Osteocyte (in vitro differentiated cells): ENCODE measurements around the gene CBY1. TPM values are rescaled to one million over a fixed set of nuclear protein-coding genes. Genes with fewer than 3 reads are reported as not detected.

Source experiments
- DNase-seq: peaks from one replicate; pipeline ENCODE4 v3.0.0; 2021; ENCODE audit warnings: mixed read lengths; ENCODE audit not compliant: unreplicated experiment; ENCODE audit errors: extremely low spot score
- H3K27ac Mint-ChIP-seq: one replicate; pipeline ENCODE4 v1.8.0; 2021; ENCODE audit warnings: mild to moderate bottlenecking, mixed read lengths; ENCODE audit not compliant: unreplicated experiment
- H3K27me3 Mint-ChIP-seq: one replicate; pipeline ENCODE4 v1.8.0; 2021; ENCODE audit warnings: mixed read lengths; ENCODE audit not compliant: unreplicated experiment
- H3K36me3 Mint-ChIP-seq: one replicate; pipeline ENCODE4 v1.8.0; 2021; ENCODE audit warnings: mixed read lengths; ENCODE audit not compliant: unreplicated experiment
- H3K4me1 Mint-ChIP-seq: one replicate; pipeline ENCODE4 v1.8.0; 2021; ENCODE audit warnings: mixed read lengths; ENCODE audit not compliant: unreplicated experiment
- H3K4me3 Mint-ChIP-seq: one replicate; pipeline ENCODE4 v1.8.0; 2021; ENCODE audit warnings: mild to moderate bottlenecking, moderate library complexity, mixed read lengths; ENCODE audit not compliant: unreplicated experiment
- H3K9me3 Mint-ChIP-seq: one replicate; pipeline ENCODE4 v1.8.0; 2021; ENCODE audit warnings: mixed read lengths; ENCODE audit not compliant: unreplicated experiment
- total RNA-seq: library from RNA; stranded (reverse); gene quantifications from 2 replicates; pipeline ENCODE4 v1.2.1, GENCODE V29; 2021
- TF ChIP-seq, protein P1 (sequence below): fragments of 200-600 bp; sonication (generic); IDR thresholded peaks from 2 replicates; pipeline ENCODE4 v1.5.0; 2021; ENCODE audit warnings: antibody characterized with exemption, mild to moderate bottlenecking, moderate library complexity

Gene CBY1
- total RNA-seq, 1 donor from 2014 or later: 38.3 TPM

GRCh38 chr22:38706101-38706900 lies 49.9 kb downstream of the CBY1 start:
- peak overlapping the region; percentile 91 for H3K4me3 Mint-ChIP-seq
- peaks cover 2% of the 10 kb centered on the region for H3K36me3 Mint-ChIP-seq
- H3K27me3 Mint-ChIP-seq: no peaks in the 10 kb centered on the region
- TF ChIP-seq, protein P1, sequence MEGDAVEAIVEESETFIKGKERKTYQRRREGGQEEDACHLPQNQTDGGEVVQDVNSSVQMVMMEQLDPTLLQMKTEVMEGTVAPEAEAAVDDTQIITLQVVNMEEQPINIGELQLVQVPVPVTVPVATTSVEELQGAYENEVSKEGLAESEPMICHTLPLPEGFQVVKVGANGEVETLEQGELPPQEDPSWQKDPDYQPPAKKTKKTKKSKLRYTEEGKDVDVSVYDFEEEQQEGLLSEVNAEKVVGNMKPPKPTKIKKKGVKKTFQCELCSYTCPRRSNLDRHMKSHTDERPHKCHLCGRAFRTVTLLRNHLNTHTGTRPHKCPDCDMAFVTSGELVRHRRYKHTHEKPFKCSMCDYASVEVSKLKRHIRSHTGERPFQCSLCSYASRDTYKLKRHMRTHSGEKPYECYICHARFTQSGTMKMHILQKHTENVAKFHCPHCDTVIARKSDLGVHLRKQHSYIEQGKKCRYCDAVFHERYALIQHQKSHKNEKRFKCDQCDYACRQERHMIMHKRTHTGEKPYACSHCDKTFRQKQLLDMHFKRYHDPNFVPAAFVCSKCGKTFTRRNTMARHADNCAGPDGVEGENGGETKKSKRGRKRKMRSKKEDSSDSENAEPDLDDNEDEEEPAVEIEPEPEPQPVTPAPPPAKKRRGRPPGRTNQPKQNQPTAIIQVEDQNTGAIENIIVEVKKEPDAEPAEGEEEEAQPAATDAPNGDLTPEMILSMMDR: no peak
- H3K4me1 Mint-ChIP-seq: peaks cover 46% of the 10 kb centered on the region
- H3K9me3 Mint-ChIP-seq: no peaks in the 10 kb centered on the region
- no peak for DNase-seq
- H3K27ac Mint-ChIP-seq: peak overlapping the region; percentile 92

DNA sequence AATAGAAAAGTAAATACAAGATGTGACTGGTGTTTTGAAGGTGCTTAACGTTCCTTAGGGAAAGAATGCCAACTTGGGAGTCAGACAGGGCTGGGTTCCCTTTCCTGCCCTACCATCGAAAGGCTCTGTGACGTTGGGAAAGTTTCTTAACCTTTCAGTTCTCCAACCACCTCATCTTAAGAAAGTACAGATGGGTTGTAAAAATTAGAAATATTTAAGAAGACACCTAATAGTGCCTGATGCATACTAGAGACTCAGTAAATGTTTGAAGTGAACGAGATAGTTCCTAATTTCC lies 50.4 kb downstream of the CBY1 start:
- H3K27ac Mint-ChIP-seq: peak overlapping the region; percentile 92
- DNase-seq: no peak
- peaks cover 2% of the 10 kb centered on the region for H3K36me3 Mint-ChIP-seq

GRCh38 chr22:38707346-38707745 lies 50.9 kb downstream of the CBY1 start:
- H3K36me3 Mint-ChIP-seq: peaks cover 6% of the 10 kb centered on the region
- H3K4me1 Mint-ChIP-seq: peaks cover 47% of the 10 kb centered on the region
- H3K27ac Mint-ChIP-seq: peak overlapping the region; percentile 92
- H3K9me3 Mint-ChIP-seq: no peaks in the 10 kb centered on the region
- no peaks in the 10 kb centered on the region for H3K27me3 Mint-ChIP-seq
- DNase-seq: no peak
- TF ChIP-seq, protein P1: no peak
- H3K4me3 Mint-ChIP-seq: peak overlapping the region; percentile 91

More for the DNA sequence above, 50.4 kb downstream of the CBY1 start:
- no peaks in the 10 kb centered on the region for H3K27me3 Mint-ChIP-seq
- H3K9me3 Mint-ChIP-seq: no peaks in the 10 kb centered on the region
- peak overlapping the region; percentile 91 for H3K4me3 Mint-ChIP-seq
- TF ChIP-seq, protein P1: no peak
- H3K4me1 Mint-ChIP-seq: peaks cover 43% of the 10 kb centered on the region

GRCh38 chr22:38707984-38708383 lies 51.5 kb downstream of the CBY1 start:
- no peak for DNase-seq
- TF ChIP-seq, protein P1: no peak
- no peaks in the 10 kb centered on the region for H3K27me3 Mint-ChIP-seq
- peaks cover 50% of the 10 kb centered on the region for H3K4me1 Mint-ChIP-seq
- H3K27ac Mint-ChIP-seq: peak overlapping the region; percentile 92
- H3K4me3 Mint-ChIP-seq: peak overlapping the region; percentile 5
- no peaks in the 10 kb centered on the region for H3K9me3 Mint-ChIP-seq
- peaks cover 6% of the 10 kb centered on the region for H3K36me3 Mint-ChIP-seq

DNA sequence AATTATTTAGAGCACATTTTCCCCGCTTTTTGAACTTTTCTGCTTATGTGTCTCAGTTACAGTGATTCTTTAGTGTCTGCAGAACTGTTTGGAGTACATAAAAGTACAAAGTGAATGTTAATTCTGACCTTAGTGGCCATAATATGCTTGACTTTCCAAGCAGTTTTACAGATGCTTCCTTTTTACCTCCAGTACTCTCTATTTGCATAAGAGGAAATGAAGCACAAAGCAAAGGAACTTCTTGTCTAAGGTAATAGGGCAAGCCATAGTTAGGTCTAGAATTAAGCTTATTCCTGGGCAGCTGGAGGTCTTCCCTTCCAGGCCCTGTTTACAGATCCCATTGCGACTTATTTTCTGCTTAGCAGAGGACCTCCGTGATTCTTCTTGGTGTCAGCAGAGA lies 52.9 kb downstream of the CBY1 start:
- no peaks in the 10 kb centered on the region for H3K27me3 Mint-ChIP-seq
- H3K4me1 Mint-ChIP-seq: peaks cover 55% of the 10 kb centered on the region
- H3K27ac Mint-ChIP-seq: no peak overlapping the region
- no peak overlapping the region for H3K4me3 Mint-ChIP-seq
- DNase-seq: no peak
- TF ChIP-seq, protein P1: no peak
- peaks cover 9% of the 10 kb centered on the region for H3K36me3 Mint-ChIP-seq
- no peaks in the 10 kb centered on the region for H3K9me3 Mint-ChIP-seq
